Adrenal gland (tissue), 12 donors: ENCODE data around the gene PRSS38. TPM values are rescaled to one million over a fixed set of nuclear protein-coding genes. Genes with fewer than 3 reads are reported as not detected.

Source experiments
- DNase-seq, 7 donors: peaks; one replicate each; pipeline ENCODE4 v3.0.0-alpha.2; 2019 to 2020
- H3K27ac ChIP-seq, 5 donors: fragments of 200-600 bp; sonication (generic) in 4 of 5; 1 replicate in 3 of 5; 2 replicates in 2 of 5; pipeline versions ENCODE4 v1.5.1 to v1.8.0; 2016 to 2020; ENCODE audit warnings: mild to moderate bottlenecking in 1 of 5
- H3K27me3 ChIP-seq: fragments of 200-600 bp; 2 replicates; pipeline ENCODE4 v1.8.0; 2021
- H3K36me3 ChIP-seq, 2 donors: fragments of 200-600 bp; replicated peaks in 1 of 2; 1 replicate in 1 of 2; 2 replicates in 1 of 2; pipeline versions ENCODE4 v1.5.1 to v1.8.0; 2018 to 2022
- H3K4me1 ChIP-seq, 2 donors: fragments of 200-600 bp; replicated peaks in 1 of 2; 1 replicate in 1 of 2; 2 replicates in 1 of 2; pipeline versions ENCODE4 v1.5.1 to v1.8.0; 2018 to 2021
- H3K4me3 ChIP-seq, 4 donors: fragments of 200-600 bp; sonication (generic) in 3 of 4; one replicate each; pipeline ENCODE4 v1.5.1; 2016 to 2018
- H3K9me3 ChIP-seq, 3 donors: fragments of 200-600 bp; sonication (generic) in 1 of 3; replicated peaks in 1 of 3; 1 replicate in 2 of 3; 2 replicates in 1 of 3; pipeline versions ENCODE4 v1.5.1 to v1.8.0; 2016 to 2021
- POLR2A ChIP-seq, 2 donors: fragments of 450-650 bp; IDR thresholded peaks; one replicate each; pipeline ENCODE4 v1.6.1; 2017; ENCODE audit warnings: antibody characterized with exemption in 2 of 2, mild to moderate bottlenecking in 2 of 2, moderate library complexity in 1 of 2
- WGBS, 4 donors: extraction: QIAGEN DNeasy Blood & Tissue Kit in 2 of 4; methylation state at CpG; one replicate each; pipeline versions ENCODE4 v1.1.5 to v1.1.7; 2013 to 2017; 5-methylcytosine and 5-hydroxymethylcytosine counted together
- intact Hi-C, 2 donors: fragments of 100-400 bp; cut with DNase I; formaldehyde crosslinking; loops; one replicate each; pipeline versions ENCODE4 v1.14.1 to v1.15.0; 2022 to 2023
- polyA plus RNA-seq, 3 donors: library from polyadenylated mRNA; stranded (reverse); fragments of 200-250 nt in 2 of 3; fragments of 350-450 nt in 1 of 3; fragmentation: Illumina TruSeq in 1 of 3; extraction: RNeasy Lipid Tissue Mini Kit (QIAGEN cat#74804) in 1 of 3; gene quantifications; one replicate each; pipeline ENCODE4 v1.2.3, GENCODE V29; 2013 to 2014
- total RNA-seq, 9 donors: library from RNA; depleted of rRNA in 4 of 9; stranded (reverse); fragments of >200 nt in 4 of 9; fragments of 120-200 nt in 1 of 9; fragmentation: NEBNext Ultra II Directional in 1 of 9; extraction: Animal tissue kit (Norgen Biotek cat#: 25700) in 1 of 9; gene quantifications; one replicate each; pipeline versions ENCODE4 v1.1.0 to v1.2.4, GENCODE V29; 2013 to 2023
- TF ChIP-seq, protein P1 (sequence below), 6 experiments: fragments of 450-650 bp in 4 of 6; fragments of 200-600 bp in 2 of 6; sonication (generic) in 1 of 6; IDR thresholded peaks; 1 replicate in 5 of 6; 2 replicates in 1 of 6; pipeline versions ENCODE4 v1.5.1 to v1.8.0; 2016 to 2021; ENCODE audit warnings: antibody characterized with exemption in 6 of 6, mild to moderate bottlenecking in 2 of 6, moderate library complexity in 1 of 6
- donor health status: healthy with polysubstance abuse.
- donor health status: Bipolar disorder and iron deficiency.
- donor health status: DM: yes; HTN: yes; CAD: no.
- donor health status: DM: no; HTN: no; CAD: no.
- donor health status: DM: no; HTN: no; CAD: no.
- donor health status: DM: yes; HTN: yes; CAD: no.

The PRSS38 gene
- total and polyA plus RNA-seq, 12 donors: not detected

GRCh38 chr1:227793079-227793947 is 22.2 kb upstream of the PRSS38 start:
- no peak overlapping the region for H3K4me3 ChIP-seq
- no peaks in the 10 kb centered on the region for H3K36me3 ChIP-seq
- no peak for TF ChIP-seq POLR2A (IDR thresholded peaks at IDR 0.05)
- TF ChIP-seq, protein P1, sequence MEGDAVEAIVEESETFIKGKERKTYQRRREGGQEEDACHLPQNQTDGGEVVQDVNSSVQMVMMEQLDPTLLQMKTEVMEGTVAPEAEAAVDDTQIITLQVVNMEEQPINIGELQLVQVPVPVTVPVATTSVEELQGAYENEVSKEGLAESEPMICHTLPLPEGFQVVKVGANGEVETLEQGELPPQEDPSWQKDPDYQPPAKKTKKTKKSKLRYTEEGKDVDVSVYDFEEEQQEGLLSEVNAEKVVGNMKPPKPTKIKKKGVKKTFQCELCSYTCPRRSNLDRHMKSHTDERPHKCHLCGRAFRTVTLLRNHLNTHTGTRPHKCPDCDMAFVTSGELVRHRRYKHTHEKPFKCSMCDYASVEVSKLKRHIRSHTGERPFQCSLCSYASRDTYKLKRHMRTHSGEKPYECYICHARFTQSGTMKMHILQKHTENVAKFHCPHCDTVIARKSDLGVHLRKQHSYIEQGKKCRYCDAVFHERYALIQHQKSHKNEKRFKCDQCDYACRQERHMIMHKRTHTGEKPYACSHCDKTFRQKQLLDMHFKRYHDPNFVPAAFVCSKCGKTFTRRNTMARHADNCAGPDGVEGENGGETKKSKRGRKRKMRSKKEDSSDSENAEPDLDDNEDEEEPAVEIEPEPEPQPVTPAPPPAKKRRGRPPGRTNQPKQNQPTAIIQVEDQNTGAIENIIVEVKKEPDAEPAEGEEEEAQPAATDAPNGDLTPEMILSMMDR (IDR thresholded peaks at IDR 0.05): no peak
- peak in 1 of 7 donors; percentile 12 for DNase-seq
- H3K27me3 ChIP-seq: no peaks in the 10 kb centered on the region
- peak overlapping the region in 1 of 5 donors; percentile 30 for H3K27ac ChIP-seq
- peaks cover 0 to 6% of the 10 kb centered on the region in 2 donors for H3K4me1 ChIP-seq
- whole genome bisulfite sequencing, 4 donors: 71 to 86% (median 85%) methylated on average over 4 to 10 of the region's 10 CpGs; no CpG with 5 or more reads in 1 of the 4 donors
- intact Hi-C loops: no loop called here
- no peaks in the 10 kb centered on the region for H3K9me3 ChIP-seq

GRCh38 chr1:227793948-227794816 is 21.3 kb upstream of the PRSS38 start:
- peak in 2 of 7 donors; percentile 46 to 54 for DNase-seq
- H3K4me3 ChIP-seq: no peak overlapping the region

GRCh38 chr1:227794817-227795192 is 20.7 kb upstream of the PRSS38 start:
- WGBS, 4 donors: 69 to 84% (median 79%) methylated on average over 1 to 11 of the region's 11 CpGs
- Histone ChIP-seq H3K9me3 (no peaks in the 10 kb centered on the region), H3K27me3 (no peaks in the 10 kb centered on the region), H3K27ac (peak overlapping the region in 1 of 5 donors; percentile 35), H3K4me1 (no peaks in the 10 kb centered on the region), H3K4me3 (no peak overlapping the region), H3K36me3 (no peaks in the 10 kb centered on the region)
- intact Hi-C loops: no loop called here
- no peak for TF ChIP-seq POLR2A (IDR thresholded peaks at IDR 0.05)
- TF ChIP-seq, protein P1 (IDR thresholded peaks at IDR 0.05): no peak
- no peak for DNase-seq

More at GRCh38 chr1:227793948-227794816, 21.3 kb upstream of the PRSS38 start:
- intact Hi-C loops: no loop called here
- Histone ChIP-seq H3K9me3 (no peaks in the 10 kb centered on the region), H3K4me1 (no peaks in the 10 kb centered on the region), H3K27ac (peak overlapping the region in 1 of 5 donors; percentile 35), H3K27me3 (no peaks in the 10 kb centered on the region), H3K36me3 (no peaks in the 10 kb centered on the region)
- WGBS, 4 donors: 64 to 77% (median 70%) methylated on average over 4 to 12 of the region's 12 CpGs
- no peak for TF ChIP-seq POLR2A (IDR thresholded peaks at IDR 0.05)
- TF ChIP-seq, protein P1 (IDR thresholded peaks at IDR 0.05): no peak

DNA sequence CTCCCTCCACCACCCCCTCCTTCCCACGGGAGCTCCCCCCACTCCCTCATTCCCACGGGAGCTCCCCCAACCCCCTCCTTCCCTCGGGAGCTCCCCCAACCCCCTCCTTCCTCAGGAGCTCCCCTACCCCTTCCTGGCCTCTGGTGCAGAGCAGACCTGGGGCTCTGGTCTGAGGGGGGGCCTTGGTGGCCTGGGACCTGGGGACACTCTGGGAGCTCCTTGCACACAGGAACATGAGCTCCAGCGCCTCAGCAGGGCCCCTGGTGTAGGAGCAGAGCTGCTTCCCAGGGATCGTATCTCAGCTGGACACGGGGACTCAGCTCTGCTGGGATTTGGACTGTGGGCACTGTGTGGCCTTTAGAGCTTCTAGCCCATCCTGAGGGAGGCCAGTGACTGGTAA is 19.7 kb upstream of the PRSS38 start:
- no peaks in the 10 kb centered on the region for H3K27me3 ChIP-seq
- H3K4me1 ChIP-seq: no peaks in the 10 kb centered on the region
- 59 to 80% (median 61%) methylated on average over 2 to 6 of the region's 6 CpGs; no CpG with 5 or more reads in 1 of the 4 donors for WGBS, 4 donors
- TF ChIP-seq, protein P1 (IDR thresholded peaks at IDR 0.05): no peak
- TF ChIP-seq POLR2A (IDR thresholded peaks at IDR 0.05): no peak
- no peaks in the 10 kb centered on the region for H3K9me3 ChIP-seq
- no peak for DNase-seq
- H3K36me3 ChIP-seq: no peaks in the 10 kb centered on the region
- intact Hi-C loops: no loop called here
- no peak overlapping the region for H3K27ac ChIP-seq
- no peak overlapping the region for H3K4me3 ChIP-seq
